ENCODE results near the gene TMEM150A.

GRCh38 chr2:85605406-85606115, 3.1 kb upstream of the TMEM150A start:
- no peak for TF ChIP-seq POLR2A (IDR thresholded peaks at IDR 0.05)
- no peak for TF ChIP-seq CTCF (IDR thresholded peaks at IDR 0.05 in 8 of 11, conservative IDR thresholded peaks at IDR 0.05 in 3 of 11)

Measured in spleen (tissue), 7 donors.